ENCODE results near the gene KRTAP9-9. TPM values are rescaled to one million over a fixed set of nuclear protein-coding genes. Genes with fewer than 3 reads are reported as not detected.
"Not testable (repeated sequence)": the region's sequence is repeated elsewhere in the genome, so short reads cannot be mapped to it uniquely, and the experiment has no call there.

The KRTAP9-9 gene
- polyA plus RNA-seq (ENCODE audit: insufficient read length in 4 of 4): not detected

- DNase-seq (ENCODE audit: low read depth in 4 of 4, low spot score in 3 of 4): not testable (repeated sequence)
Observed at GRCh38 chr17:41255381-41256290, at the start of gene KRTAP9-9. Gene KRTAP9-9, plus strand, starts transcription at chr17:41255384.

GRCh38 chr17:41211845-41212466, 43.2 kb upstream of the KRTAP9-9 start:
- DNase-seq (ENCODE audit: low read depth in 4 of 4, low spot score in 3 of 4): no peak

DNA sequence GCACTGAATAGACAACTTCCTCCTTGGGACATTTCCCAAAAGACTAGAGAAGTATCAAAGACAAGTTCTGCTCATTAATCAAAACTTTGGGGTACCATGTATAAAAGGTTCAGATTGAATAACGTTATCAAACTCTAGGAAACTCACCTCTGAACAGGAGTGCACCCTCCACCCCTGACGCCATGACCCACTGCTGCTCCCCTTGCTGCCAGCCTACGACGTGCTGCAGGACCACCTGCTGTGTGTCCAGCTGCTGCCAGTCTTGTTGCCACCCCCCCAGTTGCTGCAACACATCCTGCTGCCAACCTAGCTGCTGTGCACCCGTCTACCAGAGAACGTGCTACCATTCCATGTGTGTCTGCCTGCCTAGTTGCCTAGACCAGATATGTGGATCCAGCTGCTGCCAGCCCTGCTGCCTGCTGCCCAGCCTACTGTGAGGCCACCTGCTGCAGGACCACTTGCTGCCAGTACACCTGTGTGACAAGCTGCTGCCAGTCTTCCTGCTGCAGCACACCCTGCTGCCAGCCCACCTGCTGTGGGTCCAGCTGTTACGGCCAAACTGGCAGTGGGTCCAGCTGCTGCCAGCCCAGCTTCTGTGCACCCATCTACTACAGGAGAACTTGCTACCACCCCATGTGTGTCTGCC, 42.5 kb upstream of the KRTAP9-9 start:
- DNase-seq (ENCODE audit: low read depth in 4 of 4, low spot score in 3 of 4): no peak

DNA sequence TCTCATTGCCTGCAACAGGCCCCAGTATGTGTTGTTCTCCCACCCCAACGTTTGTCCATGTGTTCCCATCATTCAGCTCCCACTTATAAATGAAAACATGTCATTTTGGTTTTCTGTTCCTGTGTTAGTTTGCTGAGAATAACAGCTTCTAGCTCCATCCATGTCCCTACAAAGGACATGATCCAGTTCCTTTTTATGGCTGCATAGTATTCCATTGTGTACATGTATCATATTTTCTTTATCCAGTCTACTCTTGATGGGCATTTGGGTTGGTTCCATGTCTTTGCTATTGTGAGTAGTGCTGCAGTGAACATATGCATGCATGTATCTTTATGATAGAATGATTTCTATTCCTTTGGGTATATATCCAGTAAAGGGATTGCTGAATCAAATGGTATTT, 39.5 kb upstream of the KRTAP9-9 start:
- no peak for DNase-seq (ENCODE audit: low read depth in 4 of 4, low spot score in 3 of 4)

DNA sequence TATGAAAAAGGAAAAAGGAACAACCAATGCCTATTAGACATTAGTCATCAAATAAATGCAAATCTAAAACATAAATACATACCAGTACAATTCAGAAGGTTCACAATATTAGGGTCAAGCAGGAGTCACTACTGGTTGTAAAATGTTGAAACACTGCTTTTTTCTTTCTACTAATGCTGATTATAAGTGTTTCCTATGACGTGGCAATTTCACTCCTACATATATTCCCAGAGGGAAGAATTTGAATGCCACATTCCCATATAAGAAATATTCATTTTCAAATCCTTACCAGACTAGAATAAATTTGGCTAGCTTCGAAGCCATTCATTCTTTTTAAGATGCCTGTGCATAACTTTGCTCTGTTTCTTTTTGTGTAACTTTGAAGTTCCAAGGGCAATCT, 31.4 kb upstream of the KRTAP9-9 start:
- DNase-seq (ENCODE audit: low read depth in 4 of 4, low spot score in 3 of 4): no peak

DNA sequence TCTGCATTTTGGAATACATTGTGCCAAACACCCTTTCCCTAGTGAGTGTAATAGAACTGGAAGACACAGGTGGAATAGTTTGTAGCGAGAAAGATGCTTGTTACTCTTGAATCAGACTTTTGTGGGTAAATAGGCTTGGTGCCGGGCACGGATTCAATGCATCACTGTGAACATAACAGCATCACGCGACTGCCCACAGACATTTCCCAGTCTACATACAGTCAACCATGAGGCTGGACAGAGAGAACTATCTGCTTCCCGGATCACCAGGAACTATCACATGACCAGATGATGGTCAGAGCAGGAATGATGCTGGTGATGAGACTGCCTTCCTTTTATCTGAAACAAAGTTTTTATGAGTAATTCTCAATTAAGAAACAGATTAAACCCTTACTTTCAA, 29.1 kb upstream of the KRTAP9-9 start:
- DNase-seq (ENCODE audit: low read depth in 4 of 4, low spot score in 3 of 4): no peak

DNA sequence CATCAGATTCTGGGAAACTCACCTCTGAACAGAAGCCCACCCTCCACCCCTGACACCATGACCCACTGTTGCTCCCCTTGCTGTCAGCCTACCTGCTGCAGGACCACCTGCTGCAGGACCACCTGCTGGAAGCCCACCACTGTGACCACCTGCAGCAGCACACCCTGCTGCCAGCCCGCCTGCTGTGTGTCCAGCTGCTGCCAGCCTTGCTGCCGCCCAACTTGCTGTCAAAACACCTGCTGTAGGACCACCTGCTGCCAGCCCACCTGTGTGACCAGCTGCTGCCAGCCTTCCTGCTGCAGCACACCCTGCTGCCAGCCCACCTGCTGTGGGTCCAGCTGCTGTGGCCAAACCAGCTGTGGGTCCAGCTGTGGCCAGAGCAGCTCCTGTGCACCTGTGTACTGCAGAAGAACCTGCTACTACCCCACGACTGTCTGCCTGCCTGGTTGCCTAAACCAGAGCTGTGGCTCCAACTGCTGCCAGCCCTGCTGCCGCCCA, 28.5 kb upstream of the KRTAP9-9 start, which contains the start of gene KRTAP9-2:
Gene KRTAP9-2 (plus strand): TSS at position 51 of the 498 bp plus-strand sequence. CDS start 7 bp downstream, at position 58.
- DNase-seq (ENCODE audit: low read depth in 4 of 4, low spot score in 3 of 4): not testable (repeated sequence)

GRCh38 chr17:41230094-41230493, 25.1 kb upstream of the KRTAP9-9 start:
- DNase-seq (ENCODE audit: low read depth in 4 of 4, low spot score in 3 of 4): no peak

DNA sequence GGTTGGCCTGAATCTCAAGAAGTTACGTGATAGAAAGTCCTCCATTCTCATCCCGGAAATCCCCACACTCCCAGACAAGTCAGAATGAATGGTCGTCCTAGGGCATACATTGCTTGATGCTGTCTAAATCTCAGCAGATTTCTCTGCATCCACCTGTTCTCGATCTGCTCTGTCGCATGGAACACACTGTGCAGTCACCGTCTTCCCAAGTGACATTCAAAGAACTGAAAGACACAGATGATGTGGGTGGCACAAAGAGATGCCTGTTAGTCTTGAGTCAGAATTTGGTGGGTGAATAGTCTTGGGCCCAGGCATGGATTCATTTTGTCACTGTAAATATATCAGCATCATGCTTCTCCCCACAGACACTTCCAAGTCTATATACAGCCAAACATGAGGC, 23.5 kb upstream of the KRTAP9-9 start:
- no peak for DNase-seq (ENCODE audit: low read depth in 4 of 4, low spot score in 3 of 4)

DNA sequence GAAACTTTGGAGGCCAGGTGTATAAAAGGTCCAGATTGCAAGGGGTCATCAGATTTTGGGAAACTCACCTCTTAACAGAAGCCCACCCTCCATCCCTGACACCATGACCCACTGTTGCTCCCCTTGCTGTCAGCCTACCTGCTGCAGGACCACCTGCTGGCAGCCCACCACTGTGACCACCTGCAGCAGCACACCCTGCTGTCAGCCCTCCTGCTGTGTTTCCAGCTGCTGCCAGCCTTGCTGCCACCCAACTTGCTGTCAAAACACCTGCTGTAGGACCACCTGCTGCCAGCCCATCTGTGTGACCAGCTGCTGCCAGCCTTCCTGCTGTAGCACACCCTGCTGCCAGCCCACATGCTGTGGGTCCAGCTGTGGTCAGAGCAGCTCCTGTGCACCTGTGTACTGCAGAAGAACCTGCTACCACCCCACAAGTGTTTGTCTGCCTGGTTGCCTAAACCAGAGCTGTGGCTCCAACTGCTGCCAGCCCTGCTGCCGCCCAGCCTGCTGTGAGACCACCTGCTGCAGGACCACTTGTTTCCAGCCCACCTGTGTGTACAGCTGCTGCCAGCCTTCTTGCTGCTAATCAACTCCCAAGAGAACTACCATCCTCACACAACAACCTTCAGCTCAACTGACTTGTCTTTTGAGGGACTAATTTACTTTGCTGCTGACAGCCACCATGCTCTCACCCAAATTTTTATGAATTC, 22.6 kb upstream of the KRTAP9-9 start, which contains the start of gene KRTAP9-3:
Gene KRTAP9-3 (plus strand): TSS at position 51 of the 707 bp plus-strand sequence. CDS start 53 bp downstream, at position 104.
- not testable (repeated sequence) for DNase-seq (ENCODE audit: low read depth in 4 of 4, low spot score in 3 of 4)

- not testable (repeated sequence) for DNase-seq (ENCODE audit: low read depth in 4 of 4, low spot score in 3 of 4)
Observed at GRCh38 chr17:41237116-41237515, 18.1 kb upstream of the KRTAP9-9 start.

GRCh38 chr17:41237949-41238437, 17.2 kb upstream of the KRTAP9-9 start, which contains the start of gene KRTAP9-8:
Gene KRTAP9-8, plus strand, starts transcription at chr17:41237999. Its CDS starts 53 bp downstream, at chr17:41238052.
- not testable (repeated sequence) for DNase-seq (ENCODE audit: low read depth in 4 of 4, low spot score in 3 of 4)

DNA sequence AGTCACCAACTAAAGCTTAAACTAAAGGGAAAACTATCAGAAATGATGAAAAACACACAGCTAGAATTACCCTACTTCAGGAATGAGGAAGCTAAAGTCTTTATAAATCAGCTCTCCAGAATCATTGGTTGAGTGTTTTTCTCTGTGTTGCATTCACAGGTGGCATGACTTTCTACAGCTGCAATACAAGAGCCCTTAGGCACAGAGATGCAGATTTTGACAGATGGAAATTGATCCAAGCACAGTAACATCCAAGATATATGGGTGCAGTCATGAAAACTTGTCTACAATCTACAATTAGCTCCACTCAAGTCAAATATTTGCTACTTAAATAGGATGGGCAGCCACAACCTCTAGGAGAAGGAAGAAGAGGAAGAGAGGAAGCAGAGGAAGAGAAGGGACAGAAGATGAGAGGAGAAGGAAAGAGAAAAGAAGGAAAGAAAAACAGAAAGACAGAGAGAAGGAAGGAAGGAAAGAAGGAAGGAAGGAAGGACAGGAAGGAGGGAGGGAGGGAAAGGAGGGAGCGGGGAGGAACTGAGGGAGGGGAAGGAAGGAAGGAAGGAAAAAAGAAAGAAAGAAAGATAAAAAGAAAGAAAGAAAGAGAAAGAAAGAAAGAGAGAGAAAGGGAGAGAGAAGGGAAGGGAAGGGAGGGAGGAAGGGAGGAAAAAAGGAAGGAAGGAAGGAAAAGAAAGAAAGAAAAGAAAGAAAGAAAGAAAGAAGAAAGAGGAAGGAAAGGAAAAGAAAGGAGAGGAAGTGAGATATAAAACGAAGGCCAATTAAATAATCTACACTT, 8.0 kb upstream of the KRTAP9-9 start:
- DNase-seq (ENCODE audit: low read depth in 4 of 4, low spot score in 3 of 4): not testable (repeated sequence)

DNA sequence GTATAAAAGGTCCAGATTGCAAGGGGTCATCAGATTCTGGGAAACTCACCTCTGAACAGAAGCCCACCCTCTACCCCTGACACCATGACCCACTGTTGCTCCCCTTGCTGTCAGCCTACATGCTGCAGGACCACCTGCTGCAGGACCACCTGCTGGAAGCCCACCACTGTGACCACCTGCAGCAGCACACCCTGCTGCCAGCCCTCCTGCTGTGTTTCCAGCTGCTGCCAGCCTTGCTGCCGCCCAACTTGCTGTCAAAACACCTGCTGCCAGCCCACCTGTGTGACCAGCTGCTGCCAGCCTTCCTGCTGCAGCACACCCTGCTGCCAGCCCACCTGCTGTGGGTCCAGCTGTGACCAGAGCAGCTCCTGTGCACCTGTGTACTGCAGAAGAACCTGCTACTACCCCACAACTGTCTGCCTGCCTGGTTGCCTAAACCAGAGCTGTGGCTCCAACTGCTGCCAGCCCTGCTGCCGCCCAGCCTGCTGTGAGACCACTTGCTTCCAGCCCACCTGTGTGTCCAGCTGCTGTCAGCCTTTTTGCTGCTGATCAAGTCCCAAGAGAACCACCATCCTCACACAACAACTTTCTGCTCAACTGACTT, 5.4 kb upstream of the KRTAP9-9 start, which contains the start of gene KRTAP9-4:
Gene KRTAP9-4 (plus strand): TSS at position 51 of the 604 bp plus-strand sequence. CDS start 34 bp downstream, at position 85.
- not testable (repeated sequence) for DNase-seq (ENCODE audit: low read depth in 4 of 4, low spot score in 3 of 4)

DNA sequence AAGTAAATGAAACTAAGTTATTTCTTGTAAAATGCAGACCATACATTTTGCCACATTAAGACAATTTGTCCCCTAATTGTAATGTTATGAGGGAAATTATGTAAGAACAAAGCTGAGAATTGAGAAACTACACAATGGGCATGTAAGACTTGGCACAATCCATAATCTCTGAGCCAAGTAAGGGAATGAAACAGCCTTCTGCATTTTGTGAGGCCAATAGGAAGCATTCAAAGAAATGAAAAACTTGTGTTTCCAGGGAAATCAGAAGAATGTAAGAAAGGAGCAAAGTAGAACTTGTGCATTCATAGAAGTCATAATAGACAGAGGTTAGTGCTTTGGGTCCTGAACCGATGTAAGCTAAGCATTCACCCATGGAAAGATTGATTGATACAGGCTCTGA, 3.9 kb upstream of the KRTAP9-9 start:
- DNase-seq (ENCODE audit: low read depth in 4 of 4, low spot score in 3 of 4): no peak

- no peak for DNase-seq (ENCODE audit: low read depth in 4 of 4, low spot score in 3 of 4)
Observed at GRCh38 chr17:41254861-41255260, 323 bp upstream of the KRTAP9-9 start.

DNA sequence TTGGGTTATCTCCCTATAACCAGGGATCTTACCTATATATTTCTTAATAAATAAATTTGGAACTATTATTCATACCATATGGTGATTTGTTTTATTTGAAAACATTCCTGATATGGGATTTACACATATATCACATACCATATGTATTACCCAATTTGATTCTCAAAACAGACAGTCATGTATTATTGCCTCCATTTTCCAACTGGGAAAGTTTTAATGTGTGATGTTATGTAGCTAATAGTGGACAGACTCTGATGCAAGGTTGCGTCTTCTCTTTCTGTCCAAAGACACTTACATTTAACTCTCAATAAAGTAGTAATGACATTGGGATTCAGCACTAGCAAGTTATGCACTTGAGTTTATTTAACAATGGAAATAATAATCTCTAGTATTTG, 1.1 kb downstream of the KRTAP9-9 start:
- DNase-seq (ENCODE audit: low read depth in 4 of 4, low spot score in 3 of 4): no peak

GRCh38 chr17:41258406-41258805, 3.2 kb downstream of the KRTAP9-9 start:
- DNase-seq (ENCODE audit: low read depth in 4 of 4, low spot score in 3 of 4): no peak

GRCh38 chr17:41263212-41263611, 8.0 kb downstream of the KRTAP9-9 start:
- no peak for DNase-seq (ENCODE audit: low read depth in 4 of 4, low spot score in 3 of 4)

Data from left renal pelvis (tissue), 4 donors.